Pancreas (tissue), 10 donors: ENCODE measurements around the gene CLDND1. TPM values are rescaled to one million over a fixed set of nuclear protein-coding genes. Genes with fewer than 3 reads are reported as not detected.
"Not testable (repeated sequence)": the region's sequence is repeated elsewhere in the genome, so short reads cannot be mapped to it uniquely, and the experiment has no call there.

Experiments
- ATAC-seq, 4 donors: fragments of 200-7000 bp; cut with Tn5 transposase; one replicate each; pipeline versions ENCODE4 v1.8.0 to v1.9.1; 2020; ENCODE audit warnings: mild to moderate bottlenecking in 4 of 4, moderate library complexity in 4 of 4
- DNase-seq, 6 donors: peaks; one replicate each; pipeline ENCODE4 v3.0.0-alpha.2; 2020
- FAIRE-seq: peaks from 2 replicates; lab custom pipeline; 2012; peaks lifted over from hg19 to GRCh38; lab: Jason Lieb, UNC
- H3K27ac ChIP-seq, 4 donors: fragments of 200-600 bp; sonication (generic); 1 replicate in 3 of 4; 2 replicates in 1 of 4; pipeline versions ENCODE4 v1.5.0 to v1.8.0; 2020
- H3K27me3 ChIP-seq, 4 donors: fragments of 200-600 bp; one replicate each; pipeline ENCODE4 v1.8.0; 2021
- H3K36me3 ChIP-seq, 3 donors: fragments of 200-600 bp; sonication (generic) in 1 of 3; one replicate each; pipeline versions ENCODE4 v1.5.0 to v1.8.0; 2020 to 2021
- H3K4me1 ChIP-seq, 3 donors: fragments of 200-600 bp; one replicate each; pipeline ENCODE4 v1.8.0; 2021
- H3K4me3 ChIP-seq, 4 donors: fragments of 200-600 bp; sonication (generic) in 2 of 4; one replicate each; pipeline versions ENCODE4 v1.5.0 to v1.8.0; 2020 to 2021
- H3K9me3 ChIP-seq, 4 donors: fragments of 200-600 bp; one replicate each; pipeline ENCODE4 v1.8.0; 2021
- WGBS, 2 donors: extraction: QIAGEN DNeasy Blood & Tissue Kit; methylation state at CpG; one replicate each; pipeline ENCODE4 v1.1.7; 2013; 5-methylcytosine and 5-hydroxymethylcytosine counted together
- intact Hi-C, 3 donors: fragments of 100-400 bp; cut with DNase I; formaldehyde crosslinking; loops; one replicate each; pipeline versions ENCODE4 v1.11.1 to v1.14.2; 2022
- polyA plus RNA-seq, 2 donors: library from polyadenylated mRNA; stranded (reverse); fragments of 200-250 nt; gene quantifications; one replicate each; pipeline ENCODE4 v1.2.3, GENCODE V29; 2013
- total RNA-seq, 6 donors: library from RNA; stranded (reverse); fragmentation: NEBNext Ultra II Directional in 4 of 6; extraction: Animal tissue kit (Norgen Biotek cat#: 25700) in 4 of 6; gene quantifications; one replicate each; pipeline versions ENCODE4 v1.2.1 to v1.2.4, GENCODE V29; 2021 to 2023
- TF ChIP-seq, protein P1 (sequence below), 4 donors: fragments of 200-600 bp; sonication (generic) in 3 of 4; IDR thresholded peaks; one replicate each; pipeline versions ENCODE4 v1.5.0 to v1.8.0; 2021; ENCODE audit warnings: antibody characterized with exemption in 4 of 4
- donor health status: healthy with polysubstance abuse.
- donor health status: DM: no; HTN: no; CAD: no; lungs with moderate emphysema.
- donor health status: DM: no; HTN: no; CAD: no.
- donor health status: control.
- donor health status: control.
- donor health status: Bipolar disorder and iron deficiency.
- donor health status: DM: yes; HTN: yes; CAD: no.
- donor health status: DM: no; HTN: no; CAD: no.
- donor health status: DM: no; HTN: no; CAD: no.
- donor health status: DM: yes; HTN: yes; CAD: no.

CLDND1 gene
- total and polyA plus RNA-seq, 8 donors = 16.0 to 37.2 (median 22.3) TPM

- TF ChIP-seq, protein P1, sequence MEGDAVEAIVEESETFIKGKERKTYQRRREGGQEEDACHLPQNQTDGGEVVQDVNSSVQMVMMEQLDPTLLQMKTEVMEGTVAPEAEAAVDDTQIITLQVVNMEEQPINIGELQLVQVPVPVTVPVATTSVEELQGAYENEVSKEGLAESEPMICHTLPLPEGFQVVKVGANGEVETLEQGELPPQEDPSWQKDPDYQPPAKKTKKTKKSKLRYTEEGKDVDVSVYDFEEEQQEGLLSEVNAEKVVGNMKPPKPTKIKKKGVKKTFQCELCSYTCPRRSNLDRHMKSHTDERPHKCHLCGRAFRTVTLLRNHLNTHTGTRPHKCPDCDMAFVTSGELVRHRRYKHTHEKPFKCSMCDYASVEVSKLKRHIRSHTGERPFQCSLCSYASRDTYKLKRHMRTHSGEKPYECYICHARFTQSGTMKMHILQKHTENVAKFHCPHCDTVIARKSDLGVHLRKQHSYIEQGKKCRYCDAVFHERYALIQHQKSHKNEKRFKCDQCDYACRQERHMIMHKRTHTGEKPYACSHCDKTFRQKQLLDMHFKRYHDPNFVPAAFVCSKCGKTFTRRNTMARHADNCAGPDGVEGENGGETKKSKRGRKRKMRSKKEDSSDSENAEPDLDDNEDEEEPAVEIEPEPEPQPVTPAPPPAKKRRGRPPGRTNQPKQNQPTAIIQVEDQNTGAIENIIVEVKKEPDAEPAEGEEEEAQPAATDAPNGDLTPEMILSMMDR (IDR thresholded peaks at IDR 0.05) = no peak
- ATAC-seq (no peak), FAIRE-seq (no peak), DNase-seq (no peak)
- Histone ChIP-seq H3K27ac (no peak overlapping the region), H3K27me3 (no peaks in the 10 kb centered on the region), H3K4me3 (no peak overlapping the region), H3K4me1 (no peaks in the 10 kb centered on the region), H3K36me3 (no peaks in the 10 kb centered on the region), H3K9me3 (no peaks in the 10 kb centered on the region)
- WGBS, 2 donors = 65 to 72% methylated on average over 7 of the region's 7 CpGs
- intact Hi-C loops = no loop called here
Observed at GRCh38 chr3:98564282-98565005, 41.7 kb upstream of the CLDND1 start.

- Histone ChIP-seq H3K36me3 (no peaks in the 10 kb centered on the region), H3K4me3 (no peak overlapping the region), H3K27ac (no peak overlapping the region), H3K27me3 (no peaks in the 10 kb centered on the region), H3K4me1 (no peaks in the 10 kb centered on the region), H3K9me3 (no peaks in the 10 kb centered on the region)
- no peak for FAIRE-seq
- 59 to 69% methylated on average over 4 of the region's 4 CpGs for WGBS, 2 donors
- intact Hi-C loops = no loop called here
- TF ChIP-seq, protein P1 (IDR thresholded peaks at IDR 0.05) = no peak
- peak in 1 of 4 donors; percentile 15 for ATAC-seq
- no peak for DNase-seq
Observed at GRCh38 chr3:98563661-98564281, 41.1 kb upstream of the CLDND1 start.

GRCh38 chr3:98561727-98562521 lies 39.2 kb upstream of the CLDND1 start:
- FAIRE-seq (no peak), DNase-seq (no peak), ATAC-seq (no peak)
- Histone ChIP-seq H3K4me3 (no peak overlapping the region), H3K27ac (no peak overlapping the region), H3K4me1 (no peaks in the 10 kb centered on the region), H3K36me3 (no peaks in the 10 kb centered on the region), H3K27me3 (no peaks in the 10 kb centered on the region), H3K9me3 (no peaks in the 10 kb centered on the region)
- 71 to 84% methylated on average over 5 of the region's 5 CpGs for WGBS, 2 donors
- TF ChIP-seq, protein P1 (IDR thresholded peaks at IDR 0.05) = no peak
- intact Hi-C loops = no loop called here

DNA sequence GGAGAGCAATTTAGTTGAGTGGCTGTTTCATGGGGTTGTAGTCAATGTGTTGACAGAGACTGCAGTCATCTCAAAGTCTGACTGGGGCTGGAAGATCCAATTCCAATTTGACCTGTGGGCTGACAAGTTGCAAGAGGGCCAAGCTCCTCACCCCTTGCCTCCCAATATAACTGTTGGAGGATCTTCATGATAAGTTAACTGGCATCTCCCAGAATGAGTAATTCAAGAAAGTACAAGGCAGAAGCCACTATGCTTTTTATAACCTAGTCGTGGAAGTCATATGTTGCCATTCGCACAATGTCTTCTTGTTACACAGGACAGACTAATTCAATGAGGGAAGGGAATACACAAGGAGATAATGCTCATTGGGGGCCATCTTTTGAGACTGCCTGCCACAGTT lies 38.2 kb upstream of the CLDND1 start:
- Histone ChIP-seq H3K27me3 (no peaks in the 10 kb centered on the region), H3K36me3 (no peaks in the 10 kb centered on the region), H3K27ac (no peak overlapping the region), H3K4me1 (no peaks in the 10 kb centered on the region), H3K9me3 (no peaks in the 10 kb centered on the region), H3K4me3 (no peak overlapping the region)
- DNase-seq = no peak
- intact Hi-C loops = no loop called here
- TF ChIP-seq, protein P1 (IDR thresholded peaks at IDR 0.05) = no peak
- no peak for ATAC-seq
- 87 to 88% methylated on average over 2 of the region's 2 CpGs for WGBS, 2 donors
- FAIRE-seq = no peak

- intact Hi-C loops, H3K27ac ChIP-seq, H3K4me1 ChIP-seq, FAIRE-seq, ATAC-seq, DNase-seq, H3K27me3 ChIP-seq, H3K9me3 ChIP-seq, H3K36me3 ChIP-seq, H3K4me3 ChIP-seq: not testable (repeated sequence)
- WGBS, 2 donors = 90 to 92% methylated on average over 2 of the region's 2 CpGs
Observed at GRCh38 chr3:98559769-98560168, 37.1 kb upstream of the CLDND1 start.
